ENCODE measurements around the gene ZWILCH.
"Not testable (repeated sequence)": the region's sequence is repeated elsewhere in the genome, so short reads cannot be mapped to it uniquely, and the experiment has no call there.

GRCh38 chr15:66470825-66471224 is 34.3 kb upstream of the ZWILCH start:
- not testable (repeated sequence) for TF ChIP-seq ZNF274 (IDR thresholded peaks at IDR 0.05; ENCODE audit: low read depth, low read length); YY1 (IDR thresholded peaks at IDR 0.05; ENCODE audit: insufficient read depth, insufficient read length); SUZ12 (IDR thresholded peaks at IDR 0.05; ENCODE audit: extremely low read depth, insufficient read depth, insufficient read length)
